MM.1S (cell line): ENCODE measurements around the gene ZBTB46.

Source experiments
- DNase-seq: peaks from one replicate; pipeline ENCODE4 v3.0.0-alpha.2; 2015
- H2AFZ ChIP-seq: fragments of 300-600 bp; sonication (generic); 2 replicates; pipeline ENCODE4 v1.6.0; 2016; ENCODE audit warnings: antibody characterized with exemption, low read length
- H3F3A ChIP-seq: fragments of 300-600 bp; sonication (generic); 2 replicates; pipeline ENCODE4 v1.6.1; 2016; ENCODE audit warnings: mild to moderate bottlenecking, antibody characterized with exemption, low read length, moderate library complexity, mixed read lengths; ENCODE audit not compliant: insufficient read depth
- H3K27ac ChIP-seq: fragments of 300-600 bp; sonication (generic); 2 replicates; pipeline ENCODE4 v1.5.1; 2016; ENCODE audit warnings: mild to moderate bottlenecking, low read length
- H3K27me3 ChIP-seq: fragments of 300-600 bp; sonication (generic); replicated peaks from 2 replicates; pipeline ENCODE4 v1.6.0; 2016; ENCODE audit warnings: low read length; ENCODE audit not compliant: insufficient read depth
- H3K36me3 ChIP-seq: fragments of 300-600 bp; sonication (generic); replicated peaks from 2 replicates; pipeline ENCODE4 v1.6.1; 2016; ENCODE audit warnings: mild to moderate bottlenecking, low read length, mixed read lengths; ENCODE audit not compliant: insufficient read depth
- H3K4me1 ChIP-seq: fragments of 300-600 bp; sonication (generic); 2 replicates; pipeline ENCODE4 v1.6.1; 2016; ENCODE audit warnings: low read length, mixed read lengths
- H3K4me2 ChIP-seq: fragments of 300-600 bp; sonication (generic); 2 replicates; pipeline ENCODE4 v1.6.0; 2016; ENCODE audit warnings: low read depth, low read length
- H3K4me3 ChIP-seq: fragments of 300-600 bp; sonication (generic); 2 replicates; pipeline ENCODE4 v1.5.1; 2016; ENCODE audit warnings: low read length, mixed read lengths
- H3K79me2 ChIP-seq: fragments of 300-600 bp; sonication (generic); 2 replicates; pipeline ENCODE4 v1.6.1; 2016; ENCODE audit warnings: mixed run types, low read length, mixed read lengths
- H3K9ac ChIP-seq: fragments of 300-600 bp; sonication (generic); 2 replicates; pipeline ENCODE4 v1.6.1; 2016; ENCODE audit warnings: low read length, mixed read lengths
- H3K9me2 ChIP-seq: fragments of 300-600 bp; sonication (generic); replicated peaks from 2 replicates; pipeline ENCODE4 v1.6.1; 2016; ENCODE audit warnings: mild to moderate bottlenecking, low read length, mixed read lengths; ENCODE audit not compliant: insufficient read depth
- H3K9me3 ChIP-seq: fragments of 300-600 bp; sonication (generic); replicated peaks from 2 replicates; pipeline ENCODE4 v1.6.1; 2016; ENCODE audit warnings: mild to moderate bottlenecking, low read length, mixed read lengths; ENCODE audit not compliant: insufficient read depth
- H4K20me1 ChIP-seq: fragments of 300-600 bp; sonication (generic); 2 replicates; pipeline ENCODE4 v1.6.1; 2016; ENCODE audit warnings: mild to moderate bottlenecking, low read length, moderate library complexity, mixed read lengths; ENCODE audit not compliant: insufficient read depth
- EZH2 ChIP-seq: fragments of 300-600 bp; sonication (generic); optimal IDR thresholded peaks from 2 replicates; pipeline ENCODE3; 2017; ENCODE audit warnings: low read depth, mild to moderate bottlenecking, antibody characterized with exemption, low read length, mixed read lengths
- EZH2phosphoT487 ChIP-seq: fragments of 300-600 bp; sonication (generic); IDR thresholded peaks from 2 replicates; pipeline ENCODE4 v1.6.1; 2018; ENCODE audit warnings: antibody characterized with exemption, low read length
- TF ChIP-seq, protein P1 (sequence below): fragments of 300-600 bp; sonication (generic); IDR thresholded peaks from 2 replicates; pipeline ENCODE4 v1.5.1; 2016; ENCODE audit warnings: antibody characterized with exemption, low read length, mixed read lengths

The ZBTB46 gene

DNA sequence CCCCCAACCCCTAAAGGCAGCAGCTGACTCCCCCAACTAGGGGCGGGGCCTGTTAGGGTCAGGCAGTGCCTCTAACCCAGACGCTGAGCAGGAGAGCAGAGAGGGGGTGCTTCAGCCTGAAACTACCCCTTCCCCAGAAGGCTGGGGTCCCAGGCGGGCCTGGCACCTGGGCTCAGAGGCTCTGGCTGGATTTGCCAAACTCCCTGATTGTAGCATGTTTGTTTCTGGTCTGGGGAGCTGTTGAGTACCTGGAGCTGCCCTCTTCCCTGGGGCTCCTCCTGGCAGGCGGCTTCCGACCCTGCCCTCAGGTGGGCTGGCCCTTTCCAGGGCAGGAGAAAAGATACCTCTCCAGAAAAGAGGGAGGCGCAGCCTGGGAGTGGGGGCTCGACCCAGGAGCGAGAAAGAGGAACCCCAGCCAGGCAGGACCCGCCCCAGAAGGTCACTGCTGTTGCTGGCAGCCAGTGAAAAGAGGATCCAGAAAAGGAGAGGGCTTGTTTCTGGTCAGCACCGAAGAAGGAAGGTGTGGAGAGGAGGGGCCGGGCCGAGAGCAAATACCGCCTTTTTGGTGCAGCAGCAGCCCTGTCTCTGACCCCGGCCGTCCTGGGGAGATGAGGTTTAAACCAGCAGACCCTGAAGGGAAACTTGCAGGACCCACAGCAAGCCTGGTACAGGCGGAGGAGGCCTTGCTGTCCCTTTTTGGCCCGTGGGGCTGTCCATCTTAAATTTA lies 29.4 kb upstream of the ZBTB46 start:
- Histone ChIP-seq H4K20me1 (no peaks in the 10 kb centered on the region), H3K27me3 (peaks cover 14% of the 10 kb centered on the region), H3K9me2 (no peaks in the 10 kb centered on the region), H3K4me1 (peaks cover 8% of the 10 kb centered on the region), H3K36me3 (no peaks in the 10 kb centered on the region), H3K27ac (no peak overlapping the region), H3K9me3 (no peaks in the 10 kb centered on the region), H3K4me2 (no peak overlapping the region), H3K4me3 (no peak overlapping the region), H3K9ac (no peak overlapping the region), H2AFZ (no peak overlapping the region), H3K79me2 (peaks cover 12% of the 10 kb centered on the region), H3F3A (peaks cover 18% of the 10 kb centered on the region; the same call in 1 of the 2 replicates)
- no peak for TF ChIP-seq EZH2
- TF ChIP-seq, protein P1, sequence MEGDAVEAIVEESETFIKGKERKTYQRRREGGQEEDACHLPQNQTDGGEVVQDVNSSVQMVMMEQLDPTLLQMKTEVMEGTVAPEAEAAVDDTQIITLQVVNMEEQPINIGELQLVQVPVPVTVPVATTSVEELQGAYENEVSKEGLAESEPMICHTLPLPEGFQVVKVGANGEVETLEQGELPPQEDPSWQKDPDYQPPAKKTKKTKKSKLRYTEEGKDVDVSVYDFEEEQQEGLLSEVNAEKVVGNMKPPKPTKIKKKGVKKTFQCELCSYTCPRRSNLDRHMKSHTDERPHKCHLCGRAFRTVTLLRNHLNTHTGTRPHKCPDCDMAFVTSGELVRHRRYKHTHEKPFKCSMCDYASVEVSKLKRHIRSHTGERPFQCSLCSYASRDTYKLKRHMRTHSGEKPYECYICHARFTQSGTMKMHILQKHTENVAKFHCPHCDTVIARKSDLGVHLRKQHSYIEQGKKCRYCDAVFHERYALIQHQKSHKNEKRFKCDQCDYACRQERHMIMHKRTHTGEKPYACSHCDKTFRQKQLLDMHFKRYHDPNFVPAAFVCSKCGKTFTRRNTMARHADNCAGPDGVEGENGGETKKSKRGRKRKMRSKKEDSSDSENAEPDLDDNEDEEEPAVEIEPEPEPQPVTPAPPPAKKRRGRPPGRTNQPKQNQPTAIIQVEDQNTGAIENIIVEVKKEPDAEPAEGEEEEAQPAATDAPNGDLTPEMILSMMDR, result no peak
- no peak for TF ChIP-seq EZH2phosphoT487
- DNase-seq, result no peak

- Histone ChIP-seq H3K79me2 (peaks cover 9% of the 10 kb centered on the region; the same call in 1 of the 2 replicates), H3K9me3 (no peaks in the 10 kb centered on the region), H2AFZ (no peak overlapping the region), H3K9me2 (no peaks in the 10 kb centered on the region), H3K36me3 (no peaks in the 10 kb centered on the region), H3K4me2 (no peak overlapping the region), H3F3A (peaks cover 10% of the 10 kb centered on the region; the same call in 1 of the 2 replicates), H3K27me3 (peaks cover 14% of the 10 kb centered on the region), H3K4me3 (no peak overlapping the region), H3K27ac (no peak overlapping the region), H3K9ac (no peak overlapping the region), H3K4me1 (peaks cover 12% of the 10 kb centered on the region), H4K20me1 (no peaks in the 10 kb centered on the region)
- DNase-seq, result no peak
- TF ChIP-seq, protein P1, result no peak
- TF ChIP-seq EZH2phosphoT487 (no peak), EZH2 (no peak)
Observed at GRCh38 chr20:63859166-63859699, 28.2 kb upstream of the ZBTB46 start.

DNA sequence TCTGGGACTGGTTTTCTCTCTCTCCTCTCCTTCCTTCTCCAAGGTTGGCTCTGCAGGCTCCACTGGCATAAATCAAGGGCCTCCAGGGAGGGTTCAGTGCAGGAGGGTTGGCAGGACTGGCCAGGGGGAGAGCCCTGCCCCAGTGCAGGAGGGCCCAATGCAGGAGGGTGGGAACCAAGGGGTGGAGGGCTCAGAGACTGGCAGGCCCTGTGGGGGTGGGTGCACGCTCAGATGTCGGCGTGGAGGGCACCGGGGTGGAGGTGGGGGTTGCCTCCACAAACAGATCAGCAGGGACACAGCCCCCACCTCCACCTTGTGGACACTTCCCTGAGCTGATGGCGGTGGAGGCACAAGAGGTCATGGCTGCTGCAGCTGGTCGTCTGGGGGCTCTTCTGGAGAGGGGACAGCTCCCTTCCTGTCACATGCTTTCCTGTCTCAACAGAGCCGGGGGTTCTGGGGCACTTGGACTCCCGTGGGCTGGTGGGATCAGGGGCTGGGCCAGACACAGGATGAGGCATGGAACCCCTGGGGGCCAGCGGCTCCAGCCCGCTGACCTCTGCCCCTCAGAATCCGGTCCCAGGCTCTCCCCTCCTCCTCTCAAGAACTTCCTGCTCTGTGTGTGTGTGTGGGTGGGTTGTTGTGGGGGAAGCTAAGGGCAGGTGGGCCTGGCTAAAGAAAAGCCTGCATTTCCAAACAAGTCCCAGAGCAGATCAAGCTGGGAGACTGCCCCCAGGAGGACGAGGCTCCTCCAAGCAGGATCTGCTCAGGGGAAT lies 27.5 kb upstream of the ZBTB46 start:
- DNase-seq, result no peak
- Histone ChIP-seq H3F3A (peaks cover 4% of the 10 kb centered on the region; the same call in 1 of the 2 replicates), H3K9ac (no peak overlapping the region), H3K9me2 (no peaks in the 10 kb centered on the region), H3K79me2 (peaks cover 6% of the 10 kb centered on the region; the same call in 1 of the 2 replicates), H3K4me2 (no peak overlapping the region), H3K4me3 (no peak overlapping the region), H3K9me3 (no peaks in the 10 kb centered on the region), H3K4me1 (peaks cover 15% of the 10 kb centered on the region), H3K27me3 (peaks cover 14% of the 10 kb centered on the region), H4K20me1 (no peaks in the 10 kb centered on the region), H3K27ac (no peak overlapping the region), H2AFZ (no peak overlapping the region), H3K36me3 (no peaks in the 10 kb centered on the region)
- no peak for TF ChIP-seq EZH2phosphoT487
